ENCODE measurements around the gene KIFC3.
"Not testable (repeated sequence)": the region's sequence is repeated elsewhere in the genome, so short reads cannot be mapped to it uniquely, and the experiment has no call there.

The KIFC3 gene

GRCh38 chr16:57803134-57803990 lies 1.1 kb upstream of the KIFC3 start:
- DNase-seq (ENCODE audit: low read depth in 2 of 2) = no peak

DNA sequence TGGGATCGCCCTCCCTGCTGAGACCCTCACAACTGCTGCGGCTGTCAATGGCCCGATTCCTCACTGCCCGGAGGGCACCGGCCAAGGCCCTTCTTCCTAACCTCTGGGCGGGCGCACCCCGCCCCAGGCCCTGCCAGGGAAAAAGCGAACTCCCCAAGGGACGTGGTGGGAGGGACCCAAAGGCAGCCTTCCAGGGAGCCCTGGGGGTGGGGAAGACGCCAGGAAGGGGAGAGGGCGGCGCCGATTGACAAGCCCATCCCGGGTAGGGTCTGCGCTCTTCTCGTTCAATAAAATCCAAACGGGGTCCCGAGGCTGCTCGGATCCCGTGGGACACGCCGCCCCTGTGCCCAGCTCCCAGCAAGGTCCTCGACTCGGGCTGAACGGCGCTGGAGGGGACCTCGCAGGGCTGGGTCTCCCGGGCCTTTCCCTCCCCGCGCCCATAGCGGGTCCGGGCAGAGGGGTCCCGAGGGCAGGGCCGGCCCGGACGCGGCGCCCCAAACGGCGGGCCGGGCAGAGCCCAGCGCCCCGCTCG lies 416 bp downstream of the KIFC3 start:
- DNase-seq (ENCODE audit: low read depth in 2 of 2) = no peak

DNA sequence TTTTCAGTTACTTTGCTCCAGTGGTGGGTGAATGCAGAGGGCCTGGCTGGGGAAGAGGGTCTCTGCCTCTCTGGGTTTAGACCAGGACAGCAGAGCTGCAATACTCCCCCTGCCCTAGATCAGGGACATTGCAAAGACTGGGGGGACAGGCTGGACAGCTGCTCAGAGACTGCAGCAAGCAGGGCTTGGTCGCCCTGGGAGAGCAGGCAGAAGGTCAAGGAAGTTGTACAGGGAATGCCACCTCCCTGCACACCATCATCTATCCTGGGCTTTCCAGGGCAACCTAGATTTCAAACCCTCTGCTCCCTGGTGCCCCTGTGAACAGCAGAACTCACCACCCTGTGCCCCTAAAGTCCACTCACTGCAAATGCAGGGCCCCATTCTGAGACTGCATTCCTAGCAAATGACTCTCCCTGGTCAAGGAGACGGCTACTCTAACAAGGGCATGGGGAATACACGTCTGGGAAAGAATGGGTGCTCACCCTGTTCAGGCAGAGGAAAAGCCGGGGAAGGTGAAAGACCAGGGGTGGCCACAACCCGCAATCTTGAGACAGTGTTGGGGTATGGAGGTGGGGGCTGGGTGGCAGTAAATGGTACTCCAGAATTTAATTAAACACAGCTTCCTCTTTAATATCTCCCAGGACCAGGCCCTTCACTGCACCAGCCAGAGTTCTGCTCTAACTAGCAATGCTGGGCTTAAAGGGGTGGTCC lies 1.0 kb downstream of the KIFC3 start:
- DNase-seq (ENCODE audit: low read depth in 2 of 2) = no peak

DNA sequence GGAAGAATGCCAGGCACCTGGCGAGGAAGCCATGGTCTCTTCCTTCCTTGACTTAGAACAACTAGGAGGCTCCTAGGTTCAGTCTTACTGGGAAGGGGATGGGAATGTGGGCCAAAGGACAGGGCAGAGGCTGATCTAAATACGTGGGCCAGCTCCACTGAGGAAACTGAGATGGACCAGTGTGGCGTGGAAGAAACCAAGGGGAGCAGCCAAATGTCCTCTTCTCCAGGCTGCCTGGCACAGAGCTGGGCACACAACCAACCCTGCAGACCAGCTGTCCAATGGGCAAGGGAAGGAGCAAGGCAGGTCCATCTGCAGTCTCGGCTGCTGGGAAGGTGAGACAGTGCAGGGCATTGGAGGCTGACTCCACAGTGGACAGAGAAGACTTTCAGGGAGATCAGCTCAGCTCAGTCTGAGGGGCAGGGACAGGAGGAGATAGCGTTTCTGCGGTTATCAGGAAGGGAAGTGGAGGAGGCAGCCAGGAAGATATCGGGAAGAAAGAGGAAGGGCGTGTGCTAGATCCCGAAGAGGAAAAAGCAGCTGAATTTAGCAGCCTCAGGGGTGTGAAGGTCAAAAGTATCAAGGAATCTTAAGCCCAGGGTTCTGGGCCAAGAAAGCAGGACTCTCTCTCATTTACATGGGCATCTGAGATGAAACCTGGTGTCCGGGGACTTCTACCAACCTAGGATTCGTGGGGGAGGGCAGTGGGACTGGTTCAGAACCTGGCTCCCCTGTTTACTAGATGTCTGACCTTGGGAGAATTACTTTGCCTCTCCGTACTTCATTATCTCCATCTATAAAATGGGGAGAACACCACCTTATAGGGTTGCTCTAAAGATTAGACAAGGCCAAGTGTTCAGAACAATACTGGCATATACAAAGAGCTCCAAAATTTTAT lies 1.8 kb downstream of the KIFC3 start:
- no peak for DNase-seq (ENCODE audit: low read depth in 2 of 2)

- no peak for DNase-seq (ENCODE audit: low read depth in 2 of 2)
These were observed 2.6 kb downstream of the KIFC3 start for GRCh38 chr16:57799600-57800199.

- no peak for DNase-seq (ENCODE audit: low read depth in 2 of 2)
These were observed 3.2 kb downstream of the KIFC3 start for GRCh38 chr16:57798953-57799599.

DNA sequence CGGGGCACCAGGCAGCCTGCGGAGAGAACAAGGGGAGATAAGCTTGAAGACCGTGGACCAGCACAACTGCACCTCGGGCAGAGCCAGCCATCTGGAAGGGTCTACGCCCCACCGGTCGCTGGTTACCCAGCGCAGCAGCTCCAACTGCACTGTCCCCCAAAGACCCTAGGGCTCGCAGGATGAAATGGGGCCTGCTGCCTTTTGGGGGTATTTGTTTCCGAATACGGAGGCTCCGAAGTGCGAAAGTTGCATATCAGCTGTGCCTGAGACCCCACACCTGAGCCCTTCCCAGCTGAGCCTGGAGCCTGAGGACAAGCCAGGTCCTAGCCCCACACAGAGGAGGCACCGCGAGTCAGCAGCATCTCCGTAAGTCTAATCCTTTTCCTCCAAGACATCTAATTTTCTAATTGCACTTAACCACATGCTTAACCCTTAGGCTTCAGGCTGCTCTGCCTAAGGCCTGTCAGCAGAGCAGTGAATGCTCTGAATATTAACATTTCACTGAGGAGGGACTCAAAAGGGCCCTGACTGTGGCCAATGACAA lies 4.0 kb downstream of the KIFC3 start:
- no peak for DNase-seq (ENCODE audit: low read depth in 2 of 2)

DNA sequence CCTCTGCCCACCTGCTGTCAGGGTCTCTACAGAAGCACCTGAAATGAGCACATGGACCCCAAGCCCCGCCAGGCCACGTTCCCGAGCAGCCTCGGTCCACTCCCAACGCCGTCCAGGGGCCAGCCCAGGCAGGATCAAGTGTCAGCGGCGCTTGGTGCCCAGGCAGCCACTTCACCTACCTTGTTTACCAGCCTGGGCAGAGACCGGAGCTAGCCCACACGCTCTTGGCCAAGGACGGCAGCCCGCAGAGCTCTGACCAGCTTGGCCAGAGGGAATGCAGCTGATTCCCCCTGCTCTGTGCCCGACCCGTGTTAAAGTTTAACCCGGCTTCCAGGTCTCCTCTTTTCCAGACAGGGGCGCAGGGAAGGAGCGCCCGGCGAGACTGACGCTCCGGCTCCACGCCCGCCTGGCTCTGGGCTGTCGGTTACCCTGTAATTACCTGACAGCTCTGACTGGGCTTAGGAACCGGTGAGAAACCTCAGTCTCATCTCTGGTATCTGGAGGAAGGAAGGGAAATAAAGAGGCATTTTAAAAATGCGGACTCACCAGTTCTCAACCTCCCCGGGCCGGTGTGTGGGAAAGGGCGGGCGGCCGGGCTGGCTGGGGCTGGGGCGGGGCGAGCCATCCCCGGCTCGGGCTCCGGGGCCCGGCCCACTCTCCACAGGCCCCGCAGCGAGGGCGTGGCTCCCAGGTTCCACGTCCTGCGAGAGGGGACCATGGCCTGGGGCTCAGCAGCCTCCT lies 4.6 kb downstream of the KIFC3 start:
- no peak for DNase-seq (ENCODE audit: low read depth in 2 of 2)

- DNase-seq (ENCODE audit: low read depth in 2 of 2) = no peak
These were observed 5.1 kb downstream of the KIFC3 start for GRCh38 chr16:57797216-57797525.

DNA sequence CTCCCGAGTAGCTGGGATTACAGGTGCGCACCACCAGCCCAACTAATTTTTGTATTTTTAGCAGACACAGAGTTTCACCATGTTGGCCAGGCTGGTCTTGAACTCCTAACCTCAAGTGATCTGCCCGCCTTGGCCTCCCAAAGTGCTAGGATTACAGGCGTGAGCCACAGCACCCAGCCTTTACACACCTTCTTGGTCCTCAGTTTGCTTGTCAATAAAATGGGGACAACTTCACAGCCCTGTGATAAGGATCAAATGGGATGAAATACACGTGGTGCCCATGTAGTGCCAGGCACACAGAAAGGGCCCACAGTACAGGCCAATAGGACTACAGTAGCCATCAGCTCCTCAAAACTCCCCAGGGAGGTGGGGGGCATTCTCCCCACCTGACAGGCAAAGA lies 6.3 kb downstream of the KIFC3 start:
- DNase-seq (ENCODE audit: low read depth in 2 of 2) = not testable (repeated sequence)

GRCh38 chr16:57795431-57795878 lies 6.8 kb downstream of the KIFC3 start:
- no peak for DNase-seq (ENCODE audit: low read depth in 2 of 2)

DNA sequence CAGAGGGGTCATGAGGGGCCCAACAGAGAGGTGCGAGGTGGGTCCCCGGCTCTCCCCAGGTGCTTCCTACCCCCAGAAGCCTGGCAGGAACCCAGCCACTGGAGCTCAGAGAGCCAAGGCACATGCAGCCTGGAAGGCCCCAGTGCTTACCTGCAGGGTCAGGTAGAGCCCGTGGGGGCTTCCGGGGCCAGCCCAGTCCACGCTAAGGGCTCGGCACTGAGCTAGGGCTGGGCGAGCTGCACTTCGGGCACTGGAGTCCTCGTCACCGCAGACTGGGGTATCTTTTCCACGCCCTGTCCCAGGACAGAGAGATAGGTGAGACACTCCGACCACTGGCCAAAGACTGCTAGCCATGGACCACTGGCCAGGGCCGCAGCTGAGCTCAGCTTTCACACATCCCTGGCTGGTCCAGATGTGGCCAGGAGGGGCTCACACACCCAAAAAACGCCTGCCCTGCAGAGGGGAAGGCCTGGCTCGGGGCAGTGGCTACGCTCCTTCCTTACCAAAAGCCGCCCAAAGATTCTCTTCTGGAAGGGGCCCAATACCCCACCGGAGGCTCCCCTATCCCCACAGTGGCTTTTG lies 7.4 kb downstream of the KIFC3 start:
- no peak for DNase-seq (ENCODE audit: low read depth in 2 of 2)

DNA sequence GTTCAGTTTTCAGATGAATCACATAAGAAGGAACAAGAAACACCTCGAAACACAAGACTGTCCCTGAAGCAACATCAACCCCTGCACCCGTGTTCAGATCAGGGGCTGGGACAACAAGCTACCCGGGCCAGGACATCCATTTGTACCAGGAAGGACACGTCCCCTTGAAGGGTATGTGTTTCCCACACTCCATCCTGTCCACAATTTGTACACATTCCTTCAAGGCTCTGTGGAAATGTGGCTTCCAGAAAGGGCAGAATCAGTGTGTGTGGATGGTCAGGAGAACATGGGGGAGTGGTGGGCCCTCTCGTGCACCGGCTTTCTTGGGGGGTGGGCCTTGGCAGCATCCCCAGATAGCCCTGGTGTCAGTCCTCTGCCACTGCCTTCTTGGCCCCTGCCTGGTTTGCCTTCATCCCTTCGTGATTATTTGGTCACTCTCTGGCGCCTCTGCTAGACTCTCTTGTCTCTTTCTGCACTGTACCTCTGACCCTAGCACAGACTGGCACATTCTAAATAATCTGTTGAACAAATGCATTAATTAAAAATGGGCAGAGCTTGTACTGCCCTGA lies 10.3 kb downstream of the KIFC3 start:
- no peak for DNase-seq (ENCODE audit: low read depth in 2 of 2)

DNA sequence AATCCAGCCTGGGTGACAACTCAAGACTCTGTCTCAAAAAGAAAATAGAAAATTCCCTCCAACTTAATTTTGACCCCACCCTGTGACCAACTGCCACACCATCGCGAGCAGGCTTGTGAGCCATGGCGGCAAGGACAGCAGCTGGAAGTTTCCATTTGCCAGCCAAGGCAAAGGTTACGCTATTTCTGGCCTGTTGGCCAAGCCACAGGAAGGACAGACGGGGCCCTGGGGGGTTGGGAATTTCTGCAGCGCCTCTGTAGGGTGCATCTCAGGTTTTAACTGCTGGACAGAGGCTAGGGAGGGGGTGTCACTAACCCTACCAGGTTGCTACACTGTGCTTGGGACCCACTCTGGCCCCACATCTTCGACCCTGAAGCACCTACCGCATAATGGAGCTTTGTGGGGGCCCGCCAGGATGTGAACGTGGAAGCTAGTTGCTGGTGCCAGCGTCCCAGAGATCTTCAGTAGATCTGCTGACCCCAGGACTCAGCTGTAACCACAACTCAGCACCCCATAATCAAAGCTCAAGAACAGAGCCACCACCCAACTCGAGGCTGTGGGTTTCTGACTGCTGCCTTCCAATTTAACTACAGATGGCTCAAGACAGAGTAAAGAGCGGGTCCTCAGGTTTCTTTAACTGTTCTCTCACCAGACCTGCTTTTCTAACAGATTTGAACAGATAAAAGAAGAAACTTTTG lies 10.9 kb downstream of the KIFC3 start:
- no peak for DNase-seq (ENCODE audit: low read depth in 2 of 2)

GRCh38 chr16:57788951-57789350 lies 13.3 kb downstream of the KIFC3 start:
- no peak for DNase-seq (ENCODE audit: low read depth in 2 of 2)

DNA sequence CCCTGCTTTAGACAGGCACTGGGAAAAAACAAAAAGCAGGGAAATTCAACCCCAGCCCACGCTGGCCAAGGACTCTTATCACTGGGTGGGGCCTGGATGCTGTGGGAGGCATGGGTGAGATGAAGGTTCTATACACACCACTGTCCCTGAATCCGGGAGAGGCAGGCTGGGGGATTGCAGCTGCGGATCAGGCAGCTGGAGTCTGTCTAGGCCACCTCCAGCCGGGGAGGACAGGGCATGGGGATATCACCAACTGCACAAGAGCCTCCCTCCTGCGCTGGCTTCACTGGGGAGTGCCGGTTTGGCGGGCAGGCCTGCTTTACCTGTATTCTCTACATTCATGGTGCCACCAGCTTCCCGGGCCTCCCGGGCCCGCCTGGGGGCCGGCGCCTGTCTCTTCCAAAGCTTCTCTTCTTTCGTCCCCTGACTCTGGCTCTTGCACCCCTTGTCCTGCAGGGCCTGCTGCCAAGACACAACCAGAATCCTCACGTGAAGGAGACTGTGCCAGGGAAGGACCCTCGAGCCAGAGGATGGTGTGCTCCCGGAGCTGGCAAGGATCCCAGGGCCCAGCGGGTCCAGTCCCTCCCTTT lies 13.9 kb downstream of the KIFC3 start:
- no peak for DNase-seq (ENCODE audit: low read depth in 2 of 2)

GRCh38 chr16:57787519-57787905 lies 14.8 kb downstream of the KIFC3 start:
- no peak for DNase-seq (ENCODE audit: low read depth in 2 of 2)
